Measurements from ENCODE around the gene TPRN. TPM values are rescaled to one million over a fixed set of nuclear protein-coding genes. Genes with fewer than 3 reads are reported as not detected.

The TPRN gene
- total RNA-seq, 2 donors from 2014 or later: 6.4 to 6.8 TPM

DNA sequence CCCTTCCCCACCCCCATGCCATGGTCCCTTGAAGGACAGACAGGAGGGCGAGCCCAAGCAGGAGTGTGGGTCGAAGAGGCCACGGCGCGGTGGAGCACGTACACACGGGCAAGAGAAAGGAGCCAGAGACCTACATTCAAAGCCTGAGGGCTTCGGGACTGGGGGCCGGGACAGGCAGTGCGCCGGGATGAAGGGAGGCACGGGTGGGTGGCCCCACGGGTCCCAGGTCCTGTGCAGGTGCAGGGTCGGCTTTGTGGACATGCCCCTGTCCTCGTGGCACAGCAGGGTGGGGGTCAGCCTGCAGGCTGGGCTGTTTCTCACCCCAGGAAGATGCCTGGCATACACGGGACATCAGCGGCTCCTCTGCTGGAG is 40.5 kb downstream of the TPRN start:
- DNase-seq (ENCODE audit: low spot score): no peak
- Histone ChIP-seq H3K4me3 (no peak overlapping the region), H3K36me3 (no peaks in the 10 kb centered on the region), H3K27ac (no peak overlapping the region), H3K9me3 (no peaks in the 10 kb centered on the region), H3K27me3 (peaks cover 26 to 56% of the 10 kb centered on the region in 2 donors), H3K4me1 (peaks cover 0 to 37% of the 10 kb centered on the region in 2 donors)
- TF ChIP-seq, protein P1, sequence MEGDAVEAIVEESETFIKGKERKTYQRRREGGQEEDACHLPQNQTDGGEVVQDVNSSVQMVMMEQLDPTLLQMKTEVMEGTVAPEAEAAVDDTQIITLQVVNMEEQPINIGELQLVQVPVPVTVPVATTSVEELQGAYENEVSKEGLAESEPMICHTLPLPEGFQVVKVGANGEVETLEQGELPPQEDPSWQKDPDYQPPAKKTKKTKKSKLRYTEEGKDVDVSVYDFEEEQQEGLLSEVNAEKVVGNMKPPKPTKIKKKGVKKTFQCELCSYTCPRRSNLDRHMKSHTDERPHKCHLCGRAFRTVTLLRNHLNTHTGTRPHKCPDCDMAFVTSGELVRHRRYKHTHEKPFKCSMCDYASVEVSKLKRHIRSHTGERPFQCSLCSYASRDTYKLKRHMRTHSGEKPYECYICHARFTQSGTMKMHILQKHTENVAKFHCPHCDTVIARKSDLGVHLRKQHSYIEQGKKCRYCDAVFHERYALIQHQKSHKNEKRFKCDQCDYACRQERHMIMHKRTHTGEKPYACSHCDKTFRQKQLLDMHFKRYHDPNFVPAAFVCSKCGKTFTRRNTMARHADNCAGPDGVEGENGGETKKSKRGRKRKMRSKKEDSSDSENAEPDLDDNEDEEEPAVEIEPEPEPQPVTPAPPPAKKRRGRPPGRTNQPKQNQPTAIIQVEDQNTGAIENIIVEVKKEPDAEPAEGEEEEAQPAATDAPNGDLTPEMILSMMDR (IDR thresholded peaks at IDR 0.05): no peak

DNA sequence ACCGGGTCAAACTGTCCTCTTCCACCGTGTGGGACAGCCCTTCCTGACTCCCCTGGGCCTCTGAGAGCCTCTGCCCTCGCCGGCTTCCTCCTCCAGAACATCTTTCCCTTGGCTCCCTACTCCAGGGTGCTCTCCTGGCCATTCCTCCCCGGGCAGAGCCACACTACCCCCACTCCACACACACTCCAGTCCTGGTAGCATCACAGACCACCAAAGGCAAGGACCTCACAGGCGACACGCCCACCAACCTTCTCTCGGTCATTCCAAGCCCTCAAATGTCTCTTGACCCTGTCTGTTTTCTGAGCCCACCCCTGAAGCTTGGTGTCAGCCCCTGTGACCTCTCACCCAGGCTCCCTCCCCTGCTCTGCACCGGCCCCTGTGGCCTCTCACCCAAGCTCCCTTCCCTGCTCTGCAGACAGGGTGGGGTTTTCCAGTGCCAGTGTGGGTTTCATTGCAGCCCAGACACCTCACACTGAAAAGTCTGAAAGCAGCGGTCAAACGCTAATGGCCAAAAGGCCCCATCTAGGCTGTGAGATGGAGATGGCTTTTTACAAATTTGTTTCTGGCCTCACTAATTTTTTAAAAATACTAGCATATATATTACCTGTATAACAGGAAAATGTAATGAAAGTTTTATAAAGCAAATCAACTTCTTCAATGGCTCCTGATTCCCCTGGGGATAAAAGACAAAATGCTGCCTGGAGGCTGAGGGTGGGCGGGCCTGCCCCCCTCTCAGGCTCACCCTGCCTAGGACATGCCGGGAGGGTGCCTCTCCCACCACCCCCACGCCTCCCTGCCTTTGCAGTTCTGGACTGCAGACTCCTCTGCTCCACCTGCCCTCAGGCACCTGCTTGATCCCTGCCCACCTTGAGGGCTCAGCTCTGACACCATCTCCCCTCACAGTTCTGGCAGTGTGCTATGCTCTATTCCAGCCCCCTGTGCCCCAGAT is 41.2 kb downstream of the TPRN start:
- Histone ChIP-seq H3K9me3 (no peaks in the 10 kb centered on the region), H3K4me1 (peaks cover 0 to 37% of the 10 kb centered on the region in 2 donors), H3K27me3 (peaks cover 20 to 50% of the 10 kb centered on the region in 2 donors), H3K36me3 (no peaks in the 10 kb centered on the region), H3K27ac (no peak overlapping the region), H3K4me3 (no peak overlapping the region)
- DNase-seq (ENCODE audit: low spot score): no peak
- TF ChIP-seq, protein P1 (IDR thresholded peaks at IDR 0.05): no peak

DNA sequence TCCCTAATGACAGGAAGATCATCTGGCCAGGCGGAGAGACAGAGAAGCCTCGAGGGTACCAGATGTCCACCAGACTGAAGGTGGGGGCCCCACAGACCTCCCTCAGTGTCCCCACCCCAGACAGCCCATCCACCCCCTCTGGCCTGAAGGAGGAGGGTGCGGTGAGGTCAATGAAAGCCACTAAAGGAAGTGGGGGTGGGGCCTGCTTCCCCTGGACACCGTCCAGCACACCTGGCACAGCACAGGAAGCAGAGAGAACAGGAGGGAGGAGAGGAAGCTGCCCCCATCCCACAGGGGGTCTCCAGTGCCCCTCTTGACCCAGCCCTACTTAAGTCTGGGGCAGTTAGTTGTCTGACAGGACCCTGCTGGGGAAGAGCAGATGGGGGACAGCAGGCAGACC is 41.9 kb downstream of the TPRN start:
- Histone ChIP-seq H3K4me3 (no peak overlapping the region), H3K9me3 (no peaks in the 10 kb centered on the region), H3K36me3 (no peaks in the 10 kb centered on the region), H3K27ac (no peak overlapping the region), H3K27me3 (peaks cover 19 to 42% of the 10 kb centered on the region in 2 donors), H3K4me1 (peaks cover 0 to 37% of the 10 kb centered on the region in 2 donors)
- TF ChIP-seq, protein P1 (IDR thresholded peaks at IDR 0.05): no peak
- no peak for DNase-seq (ENCODE audit: low spot score)

DNA sequence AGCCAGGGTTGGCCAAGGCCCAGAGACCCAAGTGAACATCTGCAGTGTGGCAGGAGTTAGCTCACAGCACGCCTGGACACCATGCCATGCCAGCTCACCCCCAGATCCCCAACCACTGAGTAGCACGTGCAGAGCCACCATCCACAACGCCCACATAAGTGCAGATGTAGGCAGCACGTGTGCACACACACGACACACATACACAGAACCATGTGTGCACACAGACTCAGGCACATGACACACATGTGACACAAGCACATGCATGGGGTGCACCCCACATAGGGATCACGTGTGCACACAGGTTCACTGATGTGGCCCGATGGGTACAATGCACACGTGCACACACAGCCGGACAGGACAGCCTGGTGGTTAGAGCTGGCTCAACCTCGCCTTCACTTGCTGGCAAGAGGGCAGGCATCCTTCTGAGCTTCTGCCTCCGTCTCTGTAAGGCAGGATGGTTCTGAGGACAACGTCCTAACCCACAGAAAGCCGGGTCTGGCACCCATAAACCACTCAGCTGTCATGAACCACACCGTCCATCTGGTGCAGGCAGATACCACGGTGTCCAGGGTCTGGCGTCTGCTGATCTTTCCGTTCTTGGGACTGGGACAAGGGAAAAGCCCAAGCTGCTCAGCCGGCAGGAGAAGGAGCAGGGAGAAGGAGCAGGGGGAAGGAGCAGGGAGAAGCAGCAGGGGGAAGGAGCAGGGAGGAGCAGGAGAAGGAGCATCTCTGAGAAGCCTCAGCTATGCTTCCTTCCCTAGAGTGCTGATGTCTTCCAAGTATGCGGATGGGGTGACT is 42.7 kb downstream of the TPRN start:
- no peak for DNase-seq (ENCODE audit: low spot score)
- no peaks in the 10 kb centered on the region for H3K36me3 ChIP-seq
- H3K27me3 ChIP-seq: peaks cover 13 to 34% of the 10 kb centered on the region in 2 donors
- no peaks in the 10 kb centered on the region for H3K9me3 ChIP-seq
- TF ChIP-seq, protein P1 (IDR thresholded peaks at IDR 0.05): no peak
- peaks cover 0 to 29% of the 10 kb centered on the region in 2 donors for H3K4me1 ChIP-seq
- no peak overlapping the region for H3K27ac ChIP-seq
- H3K4me3 ChIP-seq: no peak overlapping the region

DNA sequence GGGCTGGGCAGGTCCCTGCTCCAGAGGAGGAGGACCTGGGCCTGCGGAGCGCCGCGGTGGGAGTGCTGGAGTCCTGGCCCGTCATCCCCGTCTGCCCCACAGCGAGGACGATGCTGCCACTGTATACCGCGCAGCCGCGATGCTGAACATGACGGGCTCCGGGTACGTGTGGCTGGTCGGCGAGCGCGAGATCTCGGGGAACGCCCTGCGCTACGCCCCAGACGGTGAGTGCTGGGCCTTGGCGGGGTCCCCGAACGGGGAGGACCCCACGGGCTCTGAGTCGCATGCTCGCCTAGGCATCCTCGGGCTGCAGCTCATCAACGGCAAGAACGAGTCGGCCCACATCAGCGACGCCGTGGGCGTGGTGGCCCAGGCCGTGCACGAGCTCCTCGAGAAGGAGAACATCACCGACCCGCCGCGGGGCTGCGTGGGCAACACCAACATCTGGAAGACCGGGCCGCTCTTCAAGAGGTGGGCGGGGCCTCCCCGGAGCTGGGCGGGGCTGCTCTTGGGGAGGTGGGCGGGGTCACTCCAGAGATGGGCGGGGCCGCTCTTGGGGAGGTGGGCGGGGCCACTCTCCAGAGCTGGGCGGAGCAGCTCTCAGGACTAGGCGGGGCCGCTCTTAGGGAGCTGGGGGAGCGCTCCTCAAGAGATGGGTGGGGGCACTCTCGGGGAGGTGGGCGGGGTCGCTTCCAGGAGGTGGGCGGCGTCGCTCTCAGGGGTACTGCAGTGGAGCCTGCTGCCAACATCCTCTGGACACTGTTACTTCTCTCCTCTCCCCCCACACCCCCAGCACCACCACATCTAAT is 43.8 kb downstream of the TPRN start:
- TF ChIP-seq, protein P1 (IDR thresholded peaks at IDR 0.05): no peak
- no peak for DNase-seq (ENCODE audit: low spot score)
- H3K27ac ChIP-seq: no peak overlapping the region
- peaks cover 13 to 24% of the 10 kb centered on the region in 2 donors for H3K27me3 ChIP-seq
- no peaks in the 10 kb centered on the region for H3K36me3 ChIP-seq
- H3K9me3 ChIP-seq: no peaks in the 10 kb centered on the region
- H3K4me3 ChIP-seq: peak overlapping the region in 1 of 2 donors; percentile 16
- H3K4me1 ChIP-seq: peaks cover 0 to 18% of the 10 kb centered on the region in 2 donors
